HG02870 (cell line): Measurements from ENCODE around the gene ESAM.

ENCODE experiments used
- ATAC-seq: cut with Tn5 transposase; IDR thresholded peaks from one replicate; pipeline ENCODE4 v1.9.1; 2021; ENCODE audit warnings: mild to moderate bottlenecking, moderate library complexity; ENCODE audit not compliant: unreplicated experiment

The ESAM gene

DNA sequence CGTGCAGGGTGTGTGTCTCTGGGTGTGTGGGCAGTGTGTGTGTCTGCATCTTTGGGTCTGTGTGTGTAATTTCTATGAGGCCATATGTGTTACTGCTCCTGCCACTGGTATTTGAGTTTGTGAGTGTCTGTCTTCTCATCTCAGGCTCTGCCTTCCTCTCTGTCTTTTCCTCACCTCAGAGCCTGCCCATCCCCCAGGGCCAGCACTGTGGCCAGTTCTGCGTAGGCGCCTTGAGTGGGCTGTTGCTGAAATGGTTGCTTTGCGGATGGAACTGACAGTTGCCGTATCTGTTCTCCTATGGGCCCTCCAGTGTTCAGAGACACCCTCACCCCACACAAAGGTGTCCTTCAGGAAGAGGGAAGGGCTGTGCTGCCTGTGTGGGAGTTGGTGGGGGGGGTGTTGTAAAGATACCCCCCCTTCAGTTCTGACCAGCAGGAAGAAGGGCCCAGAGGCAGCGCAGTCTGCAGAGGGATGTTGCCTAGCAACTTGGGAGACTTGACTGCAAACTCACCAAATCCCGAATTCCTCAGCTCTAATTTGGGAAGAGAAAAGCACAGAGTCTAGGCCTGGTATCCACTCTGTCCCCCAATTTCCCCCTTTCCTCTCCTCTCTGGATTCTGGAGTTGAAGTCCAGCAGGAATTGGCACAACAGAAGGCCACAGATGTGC is 24.3 kb downstream of the ESAM start:
- ATAC-seq = no peak

DNA sequence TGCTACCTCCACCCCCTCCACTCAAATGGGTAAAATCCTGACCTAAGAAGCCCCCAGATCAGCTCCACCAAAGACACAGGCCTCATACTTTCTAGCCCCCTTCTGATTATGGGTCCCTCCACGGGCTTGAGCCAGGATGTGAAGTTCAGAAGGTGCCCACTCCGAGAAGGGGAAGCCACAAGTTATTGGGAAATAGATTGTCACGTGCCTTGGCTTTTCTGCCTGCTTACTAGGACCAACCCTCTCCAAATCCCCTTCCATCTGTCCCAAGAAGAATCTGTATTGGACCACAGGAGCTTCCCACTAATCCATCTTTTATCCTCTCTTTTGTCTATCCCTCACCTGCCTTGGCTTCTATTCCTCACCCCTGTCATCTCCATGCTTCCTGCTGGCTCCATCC is 25.4 kb downstream of the ESAM start:
- no peak for ATAC-seq

DNA sequence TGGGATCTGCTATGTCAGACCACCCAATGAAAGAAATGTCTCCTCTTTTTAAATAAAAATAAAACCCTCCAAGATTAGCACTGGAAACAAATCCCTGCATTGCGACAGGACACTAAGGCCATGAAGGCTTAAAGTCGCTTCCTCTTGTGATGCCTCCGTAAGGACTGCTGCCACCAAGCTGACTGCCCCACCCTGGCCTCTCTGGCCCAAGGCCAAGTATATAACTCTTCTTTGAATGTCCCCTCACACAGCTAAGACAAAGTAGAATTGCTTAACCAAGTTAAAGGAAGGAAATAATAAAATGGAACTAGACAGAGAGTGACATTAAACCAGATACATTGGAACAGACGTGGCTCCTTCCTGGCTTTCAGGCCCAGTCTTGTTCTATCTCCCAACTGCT is 29.9 kb downstream of the ESAM start:
- no peak for ATAC-seq

DNA sequence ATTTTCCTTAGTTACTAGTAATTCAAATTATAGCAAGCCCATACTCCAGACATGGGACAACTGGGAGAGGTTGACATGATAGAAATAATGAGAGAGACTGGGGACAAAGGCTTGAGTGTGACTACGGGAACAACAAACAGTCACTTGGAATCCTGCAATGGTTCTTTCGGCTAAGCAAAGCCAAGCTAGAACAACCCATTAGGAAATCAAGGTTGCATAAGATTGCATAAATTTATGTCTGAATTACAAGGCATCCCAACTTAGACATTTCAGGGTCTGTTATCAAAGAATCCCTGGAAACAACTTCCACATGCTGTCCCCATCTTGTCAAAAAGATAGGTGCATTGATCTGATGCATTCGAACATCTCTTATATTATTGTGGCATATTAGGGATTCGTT is 32.5 kb downstream of the ESAM start:
- ATAC-seq = no peak

DNA sequence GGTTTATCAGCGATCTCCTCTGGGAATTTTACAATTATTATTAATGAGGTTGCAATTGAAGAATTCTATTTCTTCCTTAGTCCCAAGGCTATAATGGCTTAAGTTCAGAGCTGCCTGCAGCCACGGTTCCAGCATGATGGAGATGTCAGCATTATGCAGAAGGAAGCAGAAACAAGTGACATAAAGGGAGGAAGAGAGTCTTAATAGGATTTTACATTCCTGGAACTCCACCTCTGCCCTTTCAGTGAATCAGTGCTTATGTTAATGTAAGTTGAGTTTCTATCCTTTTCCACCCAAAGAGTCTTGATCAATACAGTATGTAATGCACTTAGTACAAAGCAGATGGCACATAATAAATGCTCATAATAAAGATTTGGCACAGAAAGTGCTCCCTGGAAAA is 34.0 kb downstream of the ESAM start:
- ATAC-seq = no peak

DNA sequence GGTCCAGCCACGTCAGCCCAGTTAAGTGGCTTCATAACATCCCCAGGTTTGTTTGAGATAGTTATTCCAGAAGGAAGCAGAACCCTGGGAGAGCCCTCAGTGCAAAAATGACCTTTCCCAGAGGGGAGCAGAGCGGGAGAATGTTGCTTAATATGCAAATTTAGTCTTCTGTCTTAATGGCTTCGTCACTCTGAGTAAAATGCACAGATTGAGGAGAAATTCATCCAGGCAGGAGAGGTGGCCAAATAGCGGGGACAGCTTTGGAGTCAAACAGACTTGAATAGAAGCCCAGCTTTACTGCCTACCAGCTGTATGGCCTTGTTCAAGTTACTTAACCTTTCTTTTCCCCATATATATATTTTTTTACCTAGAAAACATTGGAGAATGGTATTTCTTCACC is 34.6 kb downstream of the ESAM start:
- ATAC-seq = no peak

DNA sequence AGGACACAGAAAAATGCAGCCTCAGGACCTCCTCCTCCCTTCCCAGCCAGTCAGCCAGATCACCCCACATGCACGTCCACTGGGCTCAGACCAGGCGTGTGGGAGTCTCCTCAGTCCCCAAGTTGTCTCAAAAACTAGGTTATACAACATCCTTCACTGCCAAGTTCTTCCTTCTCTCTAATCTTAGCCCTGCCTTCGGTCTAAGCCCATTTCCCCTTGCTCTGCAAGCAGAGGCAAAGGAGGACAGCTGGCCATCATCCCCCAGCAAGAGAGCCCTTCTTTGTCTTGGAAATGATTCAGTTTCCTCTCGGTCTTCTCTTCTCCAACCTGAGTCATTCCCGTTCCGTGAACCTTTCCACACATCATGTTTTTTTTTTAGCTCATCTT is 36.4 kb downstream of the ESAM start:
- ATAC-seq = no peak

DNA sequence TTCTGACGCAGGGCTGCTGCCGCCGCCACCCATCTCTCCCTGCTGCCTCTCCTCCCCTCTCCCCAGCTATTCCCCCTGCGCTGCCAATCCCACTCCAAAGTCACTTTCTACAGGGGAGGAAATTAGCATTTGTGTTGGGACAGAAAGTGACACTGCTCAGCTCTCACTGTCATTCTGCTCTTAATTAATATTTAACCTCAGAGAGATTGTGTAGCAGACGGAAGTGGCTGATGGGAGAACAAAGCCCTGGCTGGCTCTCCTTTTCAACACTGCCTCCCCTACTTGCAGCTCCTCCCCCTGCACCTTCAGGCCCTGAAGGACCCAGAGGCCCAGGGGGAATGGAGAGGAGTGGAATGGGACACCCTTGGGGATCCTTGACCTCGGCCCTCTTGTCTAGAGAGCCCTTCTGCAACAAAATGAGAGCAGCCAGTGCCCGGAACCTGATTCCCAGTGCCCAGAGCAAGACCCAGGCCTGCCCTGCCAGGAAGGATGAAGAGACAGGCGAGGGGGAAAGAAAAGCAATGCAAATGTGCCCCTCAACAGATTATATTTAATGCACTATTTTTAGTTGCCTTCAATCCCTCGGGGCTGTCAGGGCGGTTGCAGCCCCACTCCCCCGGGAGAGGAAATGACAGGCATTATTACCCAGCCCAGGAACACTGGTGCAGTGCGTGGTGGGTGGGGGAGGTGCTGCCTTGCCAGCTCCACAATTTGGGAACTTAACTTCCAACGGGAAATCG is 36.9 kb downstream of the ESAM start:
- ATAC-seq = peak; percentile 78

DNA sequence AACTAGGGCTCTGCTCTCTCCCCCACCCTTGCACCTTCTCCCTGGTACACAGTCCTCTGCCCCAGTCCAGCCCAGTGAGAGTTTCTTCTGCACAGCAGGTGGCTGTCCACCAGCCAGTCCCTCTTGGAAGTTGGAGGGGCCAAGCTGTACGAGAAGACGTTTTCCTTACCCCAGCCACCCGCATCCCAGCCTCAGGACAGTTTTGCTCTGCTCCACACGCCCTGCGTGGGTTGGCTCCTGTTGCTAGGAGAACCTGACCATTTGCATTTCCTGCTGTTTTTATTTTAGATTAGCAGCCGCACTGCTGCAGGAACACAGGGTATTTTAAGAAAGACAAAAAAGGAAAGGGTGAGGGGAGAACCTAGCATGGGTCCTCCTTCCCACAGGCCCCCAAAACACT is 39.9 kb downstream of the ESAM start:
- ATAC-seq = no peak

DNA sequence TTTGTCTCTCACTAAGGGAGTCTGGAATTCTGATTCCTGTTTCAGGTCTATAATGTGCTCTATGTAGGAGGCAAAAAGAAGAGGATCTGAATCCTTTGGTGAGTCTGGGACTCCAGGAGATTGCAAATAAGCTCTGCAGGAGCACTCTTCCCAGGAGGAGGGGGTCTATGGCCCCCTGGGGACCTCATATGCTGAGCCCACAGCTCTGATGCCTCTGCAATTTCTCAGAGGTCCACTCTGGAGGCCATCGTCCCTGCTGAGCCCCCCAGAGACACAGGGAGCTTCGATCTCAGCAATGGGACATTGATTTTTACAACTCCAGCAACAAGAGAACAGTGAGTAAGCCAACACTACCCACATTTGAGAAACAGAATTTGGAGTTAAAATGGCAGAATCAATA is 42.6 kb downstream of the ESAM start:
- ATAC-seq = no peak

DNA sequence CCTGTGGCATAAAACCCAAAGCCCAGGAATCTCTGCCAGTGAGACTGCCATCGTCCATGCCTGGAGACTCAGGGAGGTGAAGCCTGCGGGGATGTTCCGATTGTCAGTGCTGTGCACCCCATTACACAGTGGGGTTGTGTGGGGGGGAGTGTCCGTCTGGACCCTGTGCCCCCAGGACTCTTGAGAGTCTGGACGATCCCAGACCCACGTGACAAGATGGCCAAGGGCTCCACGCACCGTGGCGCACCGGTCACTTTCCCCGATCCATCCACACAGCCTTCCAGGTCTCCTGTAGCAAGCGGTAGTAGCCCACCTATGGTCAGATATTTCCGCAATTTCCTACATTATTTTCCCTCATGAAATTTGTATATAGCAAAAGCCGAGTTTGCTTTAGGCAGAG is 43.3 kb downstream of the ESAM start:
- ATAC-seq = no peak

DNA sequence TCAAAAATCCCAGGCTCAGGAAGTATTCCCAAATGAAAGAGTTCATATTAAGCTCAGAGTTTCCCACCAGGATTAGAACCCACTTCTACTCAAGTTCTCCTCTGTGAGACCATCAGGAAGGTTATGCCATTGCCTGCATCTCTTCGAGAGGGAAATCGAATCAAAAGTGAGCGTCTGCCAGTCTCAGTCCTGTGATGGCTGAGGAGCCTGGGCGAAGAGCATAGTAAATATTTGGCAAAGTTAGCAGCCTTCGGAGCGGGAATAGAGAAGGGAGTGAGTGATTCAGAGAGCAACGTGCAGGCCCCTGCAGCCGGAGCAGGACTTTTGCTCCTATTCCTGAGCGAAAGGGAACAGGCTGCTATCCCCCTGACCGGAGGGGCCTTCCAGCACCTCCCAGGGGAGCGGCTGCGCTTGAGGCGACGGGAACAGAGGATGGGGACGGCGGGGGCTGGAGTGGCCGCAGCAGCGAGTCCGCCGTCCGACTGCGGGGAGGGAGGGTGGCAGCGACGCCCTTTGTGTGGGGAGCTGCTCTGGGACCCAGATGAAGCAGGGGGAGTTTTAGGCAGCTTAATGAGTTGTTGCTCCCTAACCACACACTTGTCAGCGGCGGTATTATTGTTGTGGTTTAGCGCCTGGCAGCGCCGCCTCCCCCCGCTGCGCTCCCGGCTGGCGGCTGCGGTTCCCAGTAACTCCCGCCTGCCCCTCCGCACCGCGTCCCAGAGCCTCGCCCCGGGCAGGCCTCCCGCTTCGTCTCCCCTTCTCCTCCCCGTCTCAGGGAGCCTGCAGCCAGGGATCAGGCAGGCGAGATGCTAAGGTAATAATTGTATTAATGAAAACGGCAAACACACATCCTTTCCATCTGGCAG is 44.1 kb downstream of the ESAM start:
- ATAC-seq = no peak

DNA sequence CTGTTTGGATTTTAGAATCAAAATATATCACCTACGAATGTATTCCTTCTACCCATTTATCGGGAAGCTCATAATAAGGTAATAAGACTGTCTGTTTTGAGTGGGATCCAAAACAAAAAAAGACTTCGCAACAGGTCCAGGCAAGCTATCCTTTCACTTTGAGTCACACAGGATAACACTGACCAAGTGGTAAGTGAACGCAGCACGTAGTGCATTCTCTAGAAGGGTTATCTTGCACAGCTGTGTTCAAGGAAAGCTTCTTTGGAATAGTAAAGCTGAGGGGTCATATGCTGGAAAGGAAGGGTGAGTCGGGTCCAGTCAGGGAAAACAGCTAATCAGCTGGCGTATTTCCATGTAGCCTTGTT is 44.7 kb downstream of the ESAM start:
- ATAC-seq = peak; percentile 60

DNA sequence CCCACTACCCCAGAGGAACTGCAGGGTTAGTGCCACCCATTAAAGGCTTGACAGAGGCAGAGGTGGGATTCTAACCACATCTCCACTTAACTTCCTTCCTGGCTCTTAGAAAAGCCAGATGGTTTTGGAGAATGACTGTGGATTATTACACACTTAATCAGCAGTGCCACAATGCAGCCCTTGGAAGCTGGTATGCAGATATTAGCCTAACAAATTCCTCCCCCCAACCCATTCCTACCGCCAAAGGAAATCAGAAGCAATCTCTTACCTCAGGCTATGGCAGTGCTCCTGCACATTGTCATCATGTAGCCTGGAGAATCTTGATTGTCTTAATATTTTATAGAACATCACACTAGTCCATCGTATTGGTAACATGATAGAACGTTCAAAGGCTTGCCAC is 45.5 kb downstream of the ESAM start:
- no peak for ATAC-seq

DNA sequence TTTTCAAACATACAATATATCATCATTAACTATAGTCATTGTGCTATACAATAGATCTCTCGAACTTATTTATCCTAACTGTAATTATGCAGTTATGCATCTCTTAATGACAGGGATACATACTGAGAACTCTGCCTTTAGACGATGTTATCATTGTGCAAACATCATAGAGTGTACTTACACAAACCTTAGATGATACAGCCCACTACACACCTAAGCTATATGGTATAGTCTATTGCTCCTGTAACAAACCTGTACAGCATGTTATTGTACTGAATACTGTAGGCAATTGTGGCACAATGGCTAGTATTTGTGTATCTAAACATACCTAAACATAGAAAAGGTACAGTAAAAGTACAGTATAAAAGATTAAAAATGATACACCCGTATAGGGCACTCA is 49.7 kb downstream of the ESAM start:
- no peak for ATAC-seq

DNA sequence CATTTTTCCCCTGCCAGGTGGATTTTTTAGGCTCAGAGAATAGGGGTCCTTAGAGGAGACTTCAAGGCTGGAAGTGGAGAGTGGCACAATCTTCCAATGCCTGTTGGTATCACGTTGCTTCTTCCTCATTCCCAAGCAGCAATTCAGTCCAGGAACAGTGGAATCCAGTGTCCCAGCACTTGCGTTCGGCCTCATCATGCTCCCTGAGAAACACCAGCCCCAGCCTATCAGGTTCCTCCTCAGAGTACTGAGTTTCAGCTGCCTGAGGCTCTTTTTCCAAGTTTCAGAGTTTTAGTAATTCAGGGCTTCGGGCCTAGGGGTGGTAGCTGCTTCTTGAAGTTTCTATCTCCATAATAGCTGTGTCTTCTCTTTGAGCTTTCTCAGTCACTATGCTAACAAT is 54.3 kb downstream of the ESAM start:
- ATAC-seq = no peak
